ENCODE results near the gene GNL2.
A peak's percentile ranks its signal among the peaks of the same experiment; 100 is the strongest.

Gene GNL2

DNA sequence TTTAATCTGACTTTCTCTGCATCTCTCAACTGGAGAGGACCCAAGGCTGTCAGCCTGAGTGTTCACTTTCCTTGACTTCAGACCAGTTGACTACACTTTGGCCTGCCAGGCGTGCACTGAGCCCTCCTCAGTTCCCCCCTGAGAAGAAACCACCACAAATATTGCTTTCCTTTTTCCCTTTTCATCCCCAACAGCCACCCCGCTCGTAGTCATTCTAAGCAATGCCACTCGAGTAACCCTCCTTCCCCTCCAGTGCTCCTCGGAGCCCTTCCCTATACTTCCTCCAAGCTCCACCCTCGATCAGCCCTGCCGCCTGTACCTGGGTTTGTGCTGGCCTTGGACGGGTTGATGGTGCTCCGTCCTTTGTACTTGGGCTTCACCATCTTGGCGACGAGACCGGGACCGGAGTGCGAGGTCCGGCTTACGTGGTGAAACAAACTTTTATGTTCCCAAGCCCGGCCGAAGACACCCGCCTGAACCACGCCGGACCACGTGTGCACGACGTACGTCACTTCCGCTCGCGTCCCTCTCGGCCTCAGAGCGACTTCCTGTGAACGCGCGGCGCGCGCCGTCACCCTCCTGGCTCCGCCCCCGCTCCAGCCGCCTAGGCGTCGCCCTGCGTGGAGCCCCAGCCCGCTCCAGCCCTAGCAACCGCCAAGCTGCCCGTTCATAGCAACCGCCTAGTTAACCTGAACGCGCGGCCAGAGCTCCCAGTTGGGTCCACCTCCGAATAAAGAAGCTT, at the start of gene GNL2:
TSS of gene GNL2 (minus strand) at position 498 of the 742 bp plus-strand sequence. CDS start at position 383, 115 bp downstream.
- peak; percentile 91 for DNase-seq

DNA sequence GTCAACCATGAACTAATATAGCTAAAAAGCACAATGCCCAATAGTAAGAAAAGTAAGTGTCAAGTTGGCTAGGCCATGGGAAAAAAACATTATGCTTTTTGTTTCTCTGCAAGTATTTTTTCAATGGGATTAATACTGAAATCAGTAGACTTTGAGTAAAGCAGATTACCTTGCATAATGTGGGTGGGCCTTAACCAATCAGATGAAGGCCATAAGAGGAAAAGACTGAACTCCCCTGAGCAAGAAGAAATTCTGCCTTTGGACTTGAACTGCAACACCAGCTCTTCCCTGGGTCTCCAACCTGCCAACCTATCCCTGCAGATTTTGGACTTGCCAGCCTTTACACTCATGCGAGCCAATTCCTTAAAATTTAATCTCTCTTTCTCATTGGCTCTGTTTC, 45.3 kb upstream of the GNL2 start:
- no peak for DNase-seq

DNA sequence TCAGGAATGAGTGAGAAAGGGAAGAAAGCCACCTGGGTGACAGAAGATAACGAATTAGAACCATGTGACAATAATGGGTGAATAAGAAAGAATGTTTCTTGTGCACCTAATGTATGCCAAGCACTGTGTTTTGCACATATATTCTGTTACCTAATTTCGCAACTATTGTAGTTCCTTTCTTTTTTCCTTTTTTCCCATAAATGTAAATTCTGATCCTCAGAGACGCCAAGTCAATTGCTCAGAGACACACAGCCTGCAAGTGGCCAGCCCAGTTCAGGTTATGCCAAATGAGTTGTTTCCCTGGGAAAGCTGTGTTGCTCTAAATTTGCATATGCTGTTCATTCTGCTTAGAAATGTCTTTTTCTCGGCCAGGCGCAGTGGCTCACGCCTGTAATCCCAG, 40.7 kb upstream of the GNL2 start:
- DNase-seq: no peak

DNA sequence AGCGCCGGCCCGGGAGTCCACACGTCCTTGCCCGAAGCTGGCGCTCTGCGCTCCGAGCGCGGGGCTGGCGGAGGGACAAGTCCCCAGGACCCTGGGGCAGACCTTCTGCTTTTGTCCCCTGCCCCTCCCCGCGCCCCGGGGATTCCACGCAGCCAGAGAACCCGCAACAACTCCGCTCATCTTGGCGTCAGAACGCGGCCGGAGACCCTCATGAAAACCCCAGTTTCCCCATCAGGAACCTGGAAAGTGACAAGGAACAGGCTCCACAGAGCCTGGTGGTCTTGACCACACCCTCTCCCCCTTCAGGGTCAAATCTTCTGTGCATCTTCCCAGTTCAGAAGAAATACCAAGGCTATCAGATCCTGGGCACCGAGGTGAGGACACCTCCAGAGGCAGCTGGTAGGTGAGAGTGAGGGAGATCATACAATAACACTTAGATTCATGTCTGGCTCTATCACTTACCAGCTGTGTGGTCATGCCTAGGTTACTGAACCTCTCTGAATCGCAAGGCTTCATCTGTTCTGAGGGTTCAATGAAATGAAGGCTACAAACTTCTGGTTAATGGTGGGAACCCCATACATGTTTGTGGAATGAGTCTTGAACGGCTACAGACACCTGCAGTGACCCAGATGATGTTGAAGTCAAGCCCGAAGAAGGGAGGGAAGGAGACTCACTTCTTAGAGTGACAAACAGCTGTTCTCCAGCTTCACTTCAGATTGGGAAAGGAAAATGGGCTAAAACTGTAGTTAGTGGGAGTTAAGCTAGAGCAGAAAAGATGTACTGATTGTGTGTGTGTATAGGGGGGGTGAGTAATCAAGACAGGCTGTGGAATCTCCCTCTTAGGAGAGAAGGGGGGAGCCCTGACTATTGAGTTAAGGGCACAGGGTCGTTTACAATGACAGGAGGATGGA, 39.5 kb upstream of the GNL2 start:
- DNase-seq: no peak

DNA sequence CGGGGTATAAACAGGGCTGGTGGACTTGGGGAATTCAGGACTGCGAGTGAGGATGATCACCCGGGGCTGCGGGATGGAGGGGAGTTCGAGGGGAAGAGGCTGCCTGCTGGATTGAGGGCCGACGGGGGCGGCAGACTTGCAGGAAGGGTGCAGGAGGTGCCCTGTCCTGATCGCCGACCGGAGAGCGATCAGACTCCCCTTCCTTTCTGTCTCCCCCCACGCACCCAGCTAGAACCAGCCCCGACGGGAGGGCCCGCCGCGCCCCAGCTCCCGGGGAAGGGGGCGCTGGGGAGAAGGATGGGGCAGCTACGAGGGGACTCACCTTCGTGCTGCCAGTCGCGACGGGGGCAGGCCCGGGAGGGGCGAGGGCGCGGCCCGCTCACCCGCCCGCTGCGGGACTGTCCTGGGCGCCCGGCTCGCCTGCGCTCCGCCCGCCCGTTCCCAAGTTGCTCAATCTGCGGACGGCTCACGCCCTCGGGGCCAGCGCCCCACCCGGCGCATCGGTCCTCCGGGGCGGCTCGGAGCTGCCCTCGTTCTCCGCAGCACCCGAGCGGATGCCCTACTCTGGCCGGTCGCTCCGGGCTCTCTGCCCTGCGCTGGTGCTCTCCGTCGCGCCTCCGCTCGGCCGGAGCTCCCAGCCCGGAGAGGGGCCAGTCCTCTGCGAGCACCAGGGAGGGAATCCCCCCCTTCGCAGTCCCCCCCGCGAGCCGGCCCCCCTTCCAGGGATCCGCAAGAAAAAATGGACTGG, 38.7 kb upstream of the GNL2 start, which contains the start of gene RSPO1:
TSS of gene RSPO1 (minus strand) at position 649 of the 748 bp plus-strand sequence. CDS start 5,231 bp downstream, outside the sequence.
- no peak for DNase-seq

DNA sequence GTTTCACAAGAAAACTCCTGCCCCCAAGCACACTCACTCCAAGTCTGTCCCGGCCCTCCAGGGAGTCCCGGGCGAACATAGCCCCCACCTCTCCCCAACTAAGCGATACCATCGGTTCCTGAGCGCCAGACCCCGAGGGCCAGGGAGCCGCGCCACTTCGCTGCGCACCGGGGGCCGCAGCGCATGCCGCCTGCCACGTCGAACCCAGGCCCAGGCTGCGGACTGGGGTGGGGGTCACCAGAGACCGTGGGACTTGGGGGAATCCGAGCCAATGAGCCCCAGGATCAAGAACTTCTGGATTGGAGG, 38.2 kb upstream of the GNL2 start:
- DNase-seq: no peak

DNA sequence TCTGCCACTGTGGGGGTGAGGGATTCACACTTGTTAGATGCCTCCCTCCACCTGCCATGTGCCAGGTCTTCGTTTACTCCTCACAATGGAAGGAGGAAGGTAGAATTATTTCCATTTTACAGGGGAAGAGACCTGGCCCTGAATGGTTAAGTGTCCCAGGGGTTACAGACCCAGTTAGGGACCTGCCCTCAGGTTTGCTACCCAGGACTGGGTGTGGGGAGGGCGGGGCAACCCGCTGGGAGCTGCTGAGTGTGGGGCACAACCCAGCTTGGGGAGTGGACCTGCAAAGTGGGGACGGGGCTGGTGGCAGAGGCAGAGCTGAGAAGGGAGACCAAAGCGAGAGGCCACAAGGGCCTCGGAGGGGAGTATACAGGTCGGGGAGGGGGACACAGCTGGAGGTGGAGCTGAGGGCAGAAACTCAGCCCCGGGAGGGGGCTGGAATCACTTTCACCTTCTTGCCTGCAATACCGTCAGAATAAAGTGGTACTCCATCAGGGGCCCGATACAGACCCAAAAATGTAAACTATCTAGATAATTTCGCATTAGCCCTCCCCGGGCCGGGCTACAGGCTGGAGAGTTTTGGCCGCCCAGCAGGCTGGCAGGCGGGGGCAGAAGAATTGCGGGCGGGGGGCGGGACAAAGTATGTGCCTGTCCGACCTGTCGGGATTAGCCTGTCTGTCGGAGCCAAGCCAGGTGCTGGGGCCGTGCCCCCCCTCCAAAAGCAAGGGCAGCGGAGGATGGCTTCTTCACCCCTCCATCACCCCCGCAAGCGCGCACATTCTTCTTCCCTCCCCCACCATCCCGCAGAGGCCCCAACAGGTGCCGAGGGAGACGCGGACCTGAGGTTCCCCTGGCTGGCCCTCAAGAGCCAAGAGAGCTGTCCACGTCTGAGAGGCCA, 37.6 kb upstream of the GNL2 start:
- DNase-seq: no peak

DNA sequence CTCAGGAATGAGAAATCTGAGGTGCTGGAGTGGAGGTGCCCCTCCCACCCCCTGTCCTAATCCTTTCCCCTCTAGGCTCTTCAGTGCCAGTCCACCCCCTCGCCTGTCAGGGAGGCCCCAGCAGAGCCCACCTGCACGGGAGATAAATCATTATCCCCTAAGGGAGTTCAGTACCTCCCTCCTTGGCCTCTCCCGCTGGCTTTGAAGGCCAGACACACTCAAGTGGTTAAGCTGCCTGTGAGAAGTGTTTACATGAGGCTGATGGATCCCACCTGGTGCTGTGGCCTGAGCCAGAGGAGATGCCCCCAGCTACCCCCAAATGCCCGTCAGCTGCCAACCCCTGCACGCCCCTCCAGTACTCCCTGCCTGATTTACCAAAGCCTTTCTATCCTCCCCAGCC, 35.3 kb upstream of the GNL2 start:
- DNase-seq: no peak

DNA sequence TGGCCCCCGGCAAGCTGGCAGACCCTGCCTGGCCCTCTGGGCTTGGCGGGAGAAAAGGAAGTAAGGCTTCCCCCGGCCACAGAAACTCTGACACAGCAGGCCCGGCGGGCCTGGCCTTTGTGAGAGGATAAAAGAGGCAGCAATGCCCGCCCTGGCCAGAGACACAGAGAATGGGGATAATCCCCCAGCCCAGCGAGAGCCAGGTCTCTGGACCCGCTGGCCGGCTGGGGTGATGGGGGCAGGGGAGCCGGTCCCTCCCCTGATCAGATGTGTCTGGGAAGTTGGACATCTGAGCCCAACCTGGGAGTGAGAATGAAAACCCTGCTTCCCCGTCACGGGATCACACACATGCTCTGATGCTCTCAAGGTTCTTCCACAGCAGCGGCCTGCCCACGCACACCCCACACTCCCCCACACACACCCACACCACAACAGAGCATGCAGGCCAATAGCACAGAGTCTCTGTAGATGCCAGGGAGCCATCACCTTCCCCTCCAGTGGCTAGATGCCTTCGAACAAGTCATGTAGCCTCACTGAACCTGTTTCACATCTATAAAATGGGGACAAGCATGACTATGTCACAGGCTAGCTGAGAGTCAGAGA, 34.8 kb upstream of the GNL2 start:
- DNase-seq: no peak

DNA sequence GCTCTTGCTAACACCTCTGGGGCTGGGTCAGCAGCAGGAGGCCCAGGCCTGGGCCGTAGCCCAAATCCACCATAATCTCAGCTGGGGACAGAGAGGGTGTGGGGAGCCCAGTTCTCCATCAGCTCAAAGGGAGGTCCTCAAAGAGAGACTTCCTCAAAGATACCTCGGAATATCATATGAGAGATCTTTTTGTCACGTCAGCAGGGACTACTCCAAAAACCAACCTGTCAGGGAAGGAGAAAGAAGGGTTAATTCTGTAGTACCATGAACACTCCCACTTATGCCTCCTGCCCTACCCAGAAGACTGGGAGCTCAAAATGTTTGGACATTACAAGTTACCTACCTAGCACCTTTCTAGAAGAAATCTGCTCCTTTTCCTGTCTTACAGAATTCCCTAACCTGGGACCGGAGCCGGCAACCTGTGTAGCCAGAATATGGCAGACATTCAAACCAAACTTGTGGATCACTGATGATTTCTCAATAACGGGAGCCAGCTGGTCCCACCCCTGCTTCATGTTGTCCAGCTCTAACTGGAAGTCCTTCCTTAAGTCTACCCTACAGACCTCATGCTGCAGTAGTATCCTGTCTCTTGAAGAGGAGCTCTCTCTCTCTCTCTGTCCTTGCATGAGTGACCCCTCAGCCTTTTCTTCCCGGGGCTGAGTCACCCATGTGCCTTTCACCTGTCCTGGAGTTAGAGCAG, 34.1 kb upstream of the GNL2 start:
- no peak for DNase-seq

DNA sequence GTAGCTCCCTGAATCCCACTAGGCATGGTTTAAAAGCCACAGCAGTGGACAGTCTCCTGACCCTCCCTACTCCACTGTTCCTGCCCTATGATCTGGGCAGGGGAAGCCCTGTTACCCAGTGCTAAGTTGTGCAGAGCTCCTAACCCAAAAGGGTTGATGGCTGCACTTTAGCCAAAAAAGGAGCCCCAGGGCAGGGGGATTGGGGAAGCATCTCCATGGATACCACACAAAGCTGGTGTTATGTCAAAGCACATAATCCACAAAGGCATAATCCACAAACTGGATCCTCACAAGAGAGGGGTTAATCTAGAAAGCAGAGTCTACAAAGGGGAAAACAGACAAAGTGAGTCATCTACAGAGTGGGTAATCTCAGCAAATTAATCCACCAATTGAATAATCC, 33.3 kb upstream of the GNL2 start:
- no peak for DNase-seq

DNA sequence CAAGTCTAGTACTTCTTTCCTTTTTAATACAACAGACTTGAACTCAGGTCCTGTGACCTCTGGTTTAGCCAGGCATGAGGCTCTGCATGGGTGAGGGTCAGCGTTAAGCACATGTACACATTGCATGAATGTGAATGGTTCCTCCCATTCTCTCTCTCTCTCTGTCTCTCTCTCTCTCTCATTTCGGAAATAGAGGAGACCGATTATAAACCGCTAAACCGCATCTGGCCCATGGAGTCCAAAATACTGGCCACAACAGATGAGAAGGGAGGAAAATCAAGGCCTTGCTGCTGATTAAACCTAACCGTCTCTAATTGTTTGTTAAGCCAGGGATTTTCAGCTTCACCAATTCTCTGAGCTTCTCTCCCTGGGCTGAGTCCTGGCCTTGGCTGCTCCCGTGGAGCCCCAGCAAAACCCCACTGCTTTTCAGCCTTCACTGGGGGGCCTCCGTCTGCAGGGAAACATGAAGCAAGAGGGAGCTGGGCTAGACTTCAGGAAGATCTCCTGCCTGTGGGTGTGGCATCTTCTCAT, 32.4 kb upstream of the GNL2 start:
- DNase-seq: no peak

DNA sequence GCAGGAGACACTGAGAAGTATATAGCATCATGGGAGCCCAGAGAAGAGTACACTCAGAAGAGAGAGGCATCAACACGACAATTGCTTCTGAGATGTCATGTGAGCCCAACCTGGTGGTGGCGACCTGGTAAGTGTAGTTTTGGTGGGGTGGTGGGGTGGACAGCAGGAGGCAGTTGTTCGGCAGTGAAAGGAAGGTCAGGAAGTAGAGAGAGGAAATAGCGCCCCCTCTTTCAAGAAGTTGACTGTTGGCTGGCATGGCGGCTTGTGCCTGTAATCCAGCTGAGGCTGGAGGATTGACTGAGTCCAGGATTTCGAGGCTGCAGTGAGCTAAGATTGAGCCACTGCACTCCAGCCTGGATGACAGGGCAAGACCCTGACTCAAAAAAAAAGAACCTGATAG, 26.4 kb upstream of the GNL2 start:
- no peak for DNase-seq

DNA sequence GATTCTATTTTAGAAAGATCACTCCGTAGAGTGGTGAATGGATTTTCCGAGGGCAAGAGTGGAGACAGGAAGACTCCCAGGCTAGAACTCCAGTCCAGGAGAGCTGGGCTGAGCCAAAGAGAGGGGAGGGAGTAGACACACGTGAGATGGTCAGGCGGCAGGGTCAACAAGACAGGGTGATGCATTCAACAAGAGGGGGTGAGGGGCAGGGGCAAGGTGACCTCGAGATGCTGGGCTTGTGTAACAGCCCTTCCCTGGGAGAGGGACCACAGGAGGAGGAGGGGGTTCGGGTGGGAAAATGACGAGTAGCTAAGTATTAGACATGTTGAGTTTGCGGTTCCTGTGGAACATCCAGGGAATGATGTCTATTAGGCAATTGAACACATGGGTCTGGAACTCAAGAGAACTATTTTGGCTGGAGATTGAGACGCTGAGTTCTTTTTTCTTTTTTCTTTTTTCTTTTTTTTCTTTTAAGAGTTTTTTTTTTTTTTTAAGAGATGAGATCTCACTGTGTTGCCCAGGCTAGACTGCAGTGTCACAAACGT, 25.7 kb upstream of the GNL2 start:
- DNase-seq: no peak

DNA sequence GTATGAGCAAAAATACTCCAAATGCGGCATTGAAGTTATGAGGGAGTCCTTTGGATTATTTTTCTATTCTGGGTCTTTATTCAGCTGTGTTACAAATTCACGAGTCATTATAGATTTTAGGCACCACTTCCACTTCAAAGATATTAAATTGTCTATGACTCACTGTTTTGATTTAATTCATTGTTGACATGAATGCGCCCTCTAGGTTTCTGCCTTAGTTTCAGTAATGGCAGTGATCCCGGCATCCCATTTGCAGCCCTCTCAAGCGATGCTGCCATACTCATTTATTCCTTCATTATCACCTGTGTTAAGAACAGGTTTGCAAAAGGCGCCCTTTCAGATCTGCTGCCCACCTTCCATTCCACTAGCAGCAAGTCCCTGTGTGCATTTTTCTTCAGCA, 25.0 kb upstream of the GNL2 start:
- DNase-seq: no peak

DNA sequence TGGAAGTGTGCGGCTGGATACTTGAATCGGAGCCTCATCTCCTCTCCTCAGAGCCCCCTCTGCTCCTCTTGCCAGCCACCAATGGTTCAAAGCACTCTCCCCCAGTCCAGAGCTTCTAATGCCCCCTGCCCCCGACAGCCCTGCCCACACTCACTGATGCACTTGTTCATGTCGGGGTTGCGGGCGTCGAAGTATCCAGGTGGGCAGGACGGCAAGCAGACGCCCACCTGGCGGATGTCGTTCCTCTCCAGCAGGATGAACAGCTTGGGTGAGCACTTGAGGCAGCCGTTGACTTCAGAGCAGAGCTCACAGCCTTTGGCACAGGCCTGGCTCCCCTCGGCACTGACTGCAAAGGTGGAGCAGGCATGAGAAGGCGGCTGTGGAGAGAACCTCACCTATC, 20.6 kb upstream of the GNL2 start:
- DNase-seq: no peak

DNA sequence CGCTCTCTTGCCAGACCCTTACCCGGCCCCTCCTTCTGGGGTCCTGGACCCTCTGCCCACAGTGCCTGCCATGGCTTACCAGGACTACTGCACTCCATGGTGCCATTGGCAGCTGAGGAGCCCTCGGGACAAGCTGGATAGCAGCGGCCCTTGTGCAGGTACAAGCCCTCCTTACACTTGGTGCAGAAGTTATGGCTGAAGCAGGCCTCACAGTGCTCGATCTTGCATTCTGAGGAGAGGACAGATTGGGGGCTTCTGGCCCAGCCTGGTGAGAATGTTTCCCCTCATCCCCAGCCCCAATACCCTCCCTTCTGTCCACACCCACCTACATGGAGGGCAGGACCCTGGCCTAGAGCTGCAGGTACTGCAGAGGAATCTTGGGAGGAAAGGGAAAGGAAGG, 18.4 kb upstream of the GNL2 start:
- DNase-seq: no peak

DNA sequence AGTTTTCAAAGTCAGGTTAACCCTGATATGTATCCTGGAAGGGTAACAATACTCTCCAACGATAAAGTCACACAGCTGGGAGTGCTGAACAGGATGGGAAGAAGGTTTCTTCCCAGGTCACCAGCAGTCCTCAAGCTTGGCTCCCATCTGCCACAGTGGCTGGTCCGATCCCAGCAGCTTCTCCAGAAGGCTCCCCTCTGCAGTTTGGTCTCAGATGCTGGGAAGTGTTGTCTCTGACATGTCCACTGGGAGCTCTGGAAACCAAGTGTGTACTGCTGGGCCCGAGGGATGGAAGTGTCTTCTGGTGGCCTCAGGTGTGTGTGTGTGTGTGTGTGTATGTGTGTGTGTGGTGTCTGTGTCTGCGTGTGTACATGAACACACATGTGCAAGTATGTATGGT, 16.4 kb upstream of the GNL2 start:
- DNase-seq: no peak

DNA sequence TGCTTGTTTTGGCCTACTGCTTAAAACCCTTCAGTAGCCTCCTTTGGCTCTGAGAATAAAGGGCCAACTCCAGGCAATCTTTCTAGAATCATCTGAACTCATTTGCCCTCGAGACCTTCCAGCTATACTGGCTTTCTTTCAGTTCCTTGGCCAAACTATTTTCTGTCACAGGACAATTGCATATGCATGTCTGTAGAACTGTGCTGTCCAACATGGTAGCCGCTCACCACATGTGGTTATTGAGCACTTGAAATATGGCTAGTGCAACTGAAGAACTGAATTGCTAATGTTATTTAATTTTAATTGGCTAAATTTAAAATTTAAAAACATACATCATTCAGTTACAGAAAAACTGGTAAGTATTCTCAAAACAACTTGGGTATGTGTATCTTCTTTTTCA, 14.3 kb upstream of the GNL2 start:
- DNase-seq: no peak

DNA sequence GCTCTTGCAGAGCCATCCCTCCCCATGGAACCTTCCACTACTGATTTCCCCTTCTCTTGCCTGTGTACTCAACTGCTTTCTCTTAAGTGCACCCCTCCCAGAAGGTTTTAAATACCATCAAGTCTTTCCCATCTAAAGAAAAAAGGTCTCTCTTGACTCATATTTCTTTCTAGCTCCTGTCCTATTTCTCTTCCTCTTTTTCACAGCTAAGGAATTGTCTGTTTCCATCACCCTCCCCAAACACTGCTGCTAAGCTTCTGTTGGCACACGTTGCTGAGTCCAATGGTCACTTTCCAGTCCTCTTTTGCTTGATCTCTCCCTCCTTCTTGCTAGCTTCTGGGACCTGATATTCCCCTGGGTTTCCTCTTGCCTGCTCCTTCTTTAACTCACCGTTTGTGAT, 13.3 kb upstream of the GNL2 start:
- no peak for DNase-seq

All from GDM1 (cell line).